IMR-90 (cell line): Measurements from ENCODE around the gene HMHB1. TPM values are rescaled to one million over a fixed set of nuclear protein-coding genes. Genes with fewer than 3 reads are reported as not detected.

Experiments used
- ATAC-seq: fragments of 200-7000 bp; cut with Tn5 transposase; 2 replicates; pipeline ENCODE4 v1.9.1; 2020; ENCODE audit warnings: low read depth, mild to moderate bottlenecking, moderate library complexity
- BruUV-seq: library from RNA; stranded (reverse); fragments of 400-500 nt; replicated peaks from 2 replicates; lab custom pipeline; 2021; lab: Mats Ljungman, UMichigan
- CTCF ChIA-PET: fragments of 300-600 bp; formaldehyde crosslinking; extraction: SDS; loops from one replicate; lab custom pipeline; 2021; ENCODE audit warnings: antibody characterized with exemption; lab: Yijun Ruan, JAX
- POLR2A ChIA-PET: fragments of 300-600 bp; sonication (Branson Sonifier 250); formaldehyde crosslinking; loops from one replicate; lab custom pipeline; 2022; ENCODE audit warnings: antibody characterized with exemption; ENCODE audit not compliant: unreplicated experiment; lab: Charles Lee
- DNase-seq: peaks from one replicate; pipeline ENCODE4 v3.0.0; 2013
- H2AFZ ChIP-seq: replicated peaks from 2 replicates; pipeline ENCODE3; 2013; ENCODE audit warnings: low read length, mild to moderate bottlenecking; ENCODE audit not compliant: poor library complexity
- H2AK5ac ChIP-seq: 2 replicates; pipeline ENCODE4 v1.6.1; 2013; ENCODE audit warnings: low read depth, low read length, inconsistent platforms
- H2AK9ac ChIP-seq: replicated peaks from 2 replicates; pipeline ENCODE3; 2013; ENCODE audit warnings: mild to moderate bottlenecking, low read depth, low read length, moderate library complexity; ENCODE audit not compliant: poor library complexity
- H2BK120ac ChIP-seq: 2 replicates; pipeline ENCODE4 v1.6.1; 2013; ENCODE audit warnings: low read depth, low read length, inconsistent platforms
- H2BK15ac ChIP-seq: 3 replicates; pipeline ENCODE4 v1.6.1; 2013; ENCODE audit warnings: low read depth, low read length, inconsistent platforms
- H2BK20ac ChIP-seq: 2 replicates; pipeline ENCODE4 v1.6.1; 2013; ENCODE audit warnings: low read depth, mild to moderate bottlenecking, inconsistent platforms, low read length, moderate library complexity
- H2BK5ac ChIP-seq: 2 replicates; pipeline ENCODE4 v1.6.1; 2013; ENCODE audit warnings: mild to moderate bottlenecking, low read depth, low read length, inconsistent platforms; ENCODE audit not compliant: poor library complexity, severe bottlenecking
- H3K14ac ChIP-seq: replicated peaks from 2 replicates; pipeline ENCODE4 v1.6.1; 2013; ENCODE audit warnings: low read depth, low read length, inconsistent platforms
- H3K18ac ChIP-seq: 2 replicates; pipeline ENCODE4 v1.6.1; 2013; ENCODE audit warnings: low read depth, low read length, control low read depth
- H3K23ac ChIP-seq: 2 replicates; pipeline ENCODE4 v1.6.1; 2013; ENCODE audit warnings: low read depth, low read length, inconsistent platforms
- H3K27ac ChIP-seq: 2 replicates; pipeline ENCODE4 v1.5.1; 2013; ENCODE audit warnings: mild to moderate bottlenecking, control low read depth, low read length; ENCODE audit not compliant: insufficient read depth
- H3K27me3 ChIP-seq: 2 replicates; pipeline ENCODE4 v1.6.1; 2013; ENCODE audit warnings: low read length; ENCODE audit not compliant: control insufficient read depth, insufficient read depth
- H3K36me3 ChIP-seq: 2 replicates; pipeline ENCODE4 v1.6.1; 2013; ENCODE audit warnings: low read length, mixed read lengths; ENCODE audit not compliant: control insufficient read depth, insufficient read depth
- H3K4ac ChIP-seq: 2 replicates; pipeline ENCODE4 v1.6.1; 2013; ENCODE audit warnings: low read depth, low read length, inconsistent platforms
- H3K4me1 ChIP-seq: 2 replicates; pipeline ENCODE4 v1.6.1; 2013; ENCODE audit warnings: low read length, mixed read lengths; ENCODE audit not compliant: control insufficient read depth, insufficient read depth
- H3K4me2 ChIP-seq: 2 replicates; pipeline ENCODE4 v1.6.1; 2013; ENCODE audit warnings: low read depth, mild to moderate bottlenecking, control low read depth, low read length, moderate library complexity
- H3K4me3 ChIP-seq: 2 replicates; pipeline ENCODE4 v1.5.1; 2013; ENCODE audit warnings: low read depth, mild to moderate bottlenecking, control low read depth, low read length, moderate library complexity; ENCODE audit not compliant: insufficient read depth
- H3K56ac ChIP-seq: 2 replicates; pipeline ENCODE4 v1.6.1; 2013; ENCODE audit warnings: low read length, inconsistent platforms; ENCODE audit not compliant: insufficient read depth; ENCODE audit errors: extremely low read depth
- H3K79me1 ChIP-seq, 2 experiments: 2 replicates each; pipeline ENCODE4 v1.6.1; 2013; ENCODE audit warnings: low read length in 2 of 2, inconsistent platforms in 1 of 2, low read depth in 1 of 2
- H3K9ac ChIP-seq: 2 replicates; pipeline ENCODE4 v1.6.1; 2013; ENCODE audit warnings: low read depth, low read length, control low read depth
- H3K9me1 ChIP-seq: 2 replicates; pipeline ENCODE4 v1.6.1; 2013; ENCODE audit warnings: low read length, inconsistent platforms; ENCODE audit not compliant: insufficient read depth
- H3K9me3 ChIP-seq: 2 replicates; pipeline ENCODE4 v1.6.1; 2013; ENCODE audit warnings: low read length; ENCODE audit not compliant: control insufficient read depth, insufficient read depth
- H4K20me1 ChIP-seq: 2 replicates; pipeline ENCODE4 v1.6.1; 2013; ENCODE audit warnings: low read length, inconsistent platforms; ENCODE audit not compliant: insufficient read depth
- H4K5ac ChIP-seq: 2 replicates; pipeline ENCODE4 v1.6.1; 2013; ENCODE audit warnings: mild to moderate bottlenecking, low read depth, low read length, control low read depth
- H4K8ac ChIP-seq, 2 experiments: 2 replicates each; pipeline ENCODE4 v1.6.1; 2013; ENCODE audit warnings: low read depth in 2 of 2, low read length in 2 of 2, control low read depth in 1 of 2, inconsistent platforms in 1 of 2
- H4K91ac ChIP-seq: 2 replicates; pipeline ENCODE4 v1.6.1; 2013; ENCODE audit warnings: low read depth, low read length, inconsistent platforms; ENCODE audit not compliant: insufficient read depth
- MAFK ChIP-seq: IDR thresholded peaks from 2 replicates; pipeline ENCODE4 v1.6.1; 2012; ENCODE audit warnings: low read depth, low read length, improper control_type of control experiment
- POLR2A ChIP-seq: IDR thresholded peaks from 2 replicates; pipeline ENCODE4 v1.6.1; 2012; ENCODE audit warnings: mild to moderate bottlenecking, low read depth, low read length
- WGBS, 2 experiments: methylation state at CpG; one replicate each; pipeline versions ENCODE4 v1.1.5 to v1.1.7; 2013; ENCODE audit warnings: missing lambda C conversion rate in 2 of 2; ENCODE audit not compliant: insufficient read length in 1 of 2; ENCODE audit errors: extremely low coverage in 2 of 2; 5-methylcytosine and 5-hydroxymethylcytosine counted together
- dilution Hi-C: fragments of 300-500 bp; cut with HindIII; formaldehyde crosslinking; loops from one replicate; pipeline ENCODE4 v1.14.3; 2018; ENCODE audit warnings: low sequenced_read_pairs; ENCODE audit not compliant: unreplicated experiment
- in situ Hi-C: fragments of 300-500 bp; cut with MboI; formaldehyde crosslinking; loops from 3 replicates; pipeline ENCODE4 v1.14.3; 2019; ENCODE audit warnings: low sequenced_read_pairs, inconsistent platforms, mixed read lengths
- intact Hi-C: fragments of 100-400 bp; cut with micrococcal nuclease; formaldehyde crosslinking; loops from 2 replicates; pipeline ENCODE4 v1.10.0; 2022
- polyA plus RNA-seq, 3 experiments: library from polyadenylated mRNA; depleted of rRNA; stranded (reverse); fragments of >200 nt; gene quantifications; 2 replicates each; pipeline ENCODE4 v1.2.3, GENCODE V29; 2012; ENCODE audit warnings: low replicate concordance in 1 of 3
- total RNA-seq: library from RNA; depleted of rRNA; stranded (reverse); fragments of >200 nt; gene quantifications from 2 replicates; pipeline ENCODE4 v1.2.3, GENCODE V29; 2012

Gene HMHB1
- total and polyA plus RNA-seq, 2 of the 4 experiments (the other 2 are of a cell fraction): not detected

GRCh38 chr5:143833177-143833576, 21.2 kb downstream of the HMHB1 start:
- H3K14ac ChIP-seq: no peak overlapping the region
- no peak overlapping the region for H3K4ac ChIP-seq
- no peak overlapping the region for H2BK20ac ChIP-seq
- no peak overlapping the region for H2BK15ac ChIP-seq
- no peak overlapping the region for H2AK5ac ChIP-seq
- H2BK5ac ChIP-seq: no peak overlapping the region
- no peak overlapping the region for H3K4me3 ChIP-seq
- H3K36me3 ChIP-seq: no peaks in the 10 kb centered on the region
- no peaks in the 10 kb centered on the region for H3K9me1 ChIP-seq
- no peaks in the 10 kb centered on the region for H3K79me1 ChIP-seq
- no peak for DNase-seq
- H3K56ac ChIP-seq: no peak overlapping the region
- no CpG with 5 or more reads among the region's 4 CpGs for WGBS, 2 experiments
- in situ Hi-C loops: no loop called here
- no peak overlapping the region for H4K91ac ChIP-seq
- no peak overlapping the region for H3K4me2 ChIP-seq
- ATAC-seq: no peak
- TF ChIP-seq MAFK (peak; percentile 82), POLR2A (no peak)
- H2BK120ac ChIP-seq: no peak overlapping the region
- H2AK9ac ChIP-seq: no peak overlapping the region
- H4K5ac ChIP-seq: no peak overlapping the region
- H3K18ac ChIP-seq: no peak overlapping the region
- H4K8ac ChIP-seq: no peak overlapping the region
- no peak overlapping the region for H2AFZ ChIP-seq
- no peaks in the 10 kb centered on the region for H3K9me3 ChIP-seq
- peaks cover 3% of the 10 kb centered on the region; the same call in 1 of the 2 replicates for H3K4me1 ChIP-seq
- dilution Hi-C loops: no loop called here
- ChIA-PET POLR2A (no interaction called here), CTCF (interaction anchor here (1.0 kb wide), 1 partner anchor 725 kb away, joined by 3 read pairs; no protein-coding TSS in a partner anchor)
- intact Hi-C loops: no loop called here
- no peak overlapping the region for H3K23ac ChIP-seq
- H4K20me1 ChIP-seq: no peaks in the 10 kb centered on the region
- H3K27me3 ChIP-seq: no peaks in the 10 kb centered on the region
- no peak overlapping the region for H3K27ac ChIP-seq
- BruUV-seq: no TSS peak
- H3K9ac ChIP-seq: no peak overlapping the region
